Esophagus squamous epithelium (tissue), 4 donors: Measurements from ENCODE around the gene CENPA.

Experiments
- CTCF ChIP-seq, 6 experiments: fragments of 450-650 bp in 4 of 6; fragments of 200-600 bp in 2 of 6; sonication (generic) in 2 of 6; IDR thresholded peaks; one replicate each; pipeline ENCODE4 v1.5.1; 2016 to 2019; ENCODE audit warnings: antibody characterized with exemption in 6 of 6, mild to moderate bottlenecking in 4 of 6, moderate library complexity in 4 of 6
- POLR2A ChIP-seq, 4 donors: fragments of 450-650 bp; IDR thresholded peaks; one replicate each; pipeline ENCODE4 v1.6.1; 2017; ENCODE audit warnings: antibody characterized with exemption in 4 of 4, mild to moderate bottlenecking in 4 of 4, moderate library complexity in 3 of 4

- peak in 1 of 6 experiments; percentile 37 for TF ChIP-seq CTCF (IDR thresholded peaks at IDR 0.05)
- no peak for TF ChIP-seq POLR2A (IDR thresholded peaks at IDR 0.05)
Measured at GRCh38 chr2:26840937-26841610, 55.2 kb downstream of the CENPA start.
